Measurements from ENCODE around the gene FHAD1.
A peak's percentile ranks its signal among the peaks of the same experiment; 100 is the strongest.

The FHAD1 gene

DNA sequence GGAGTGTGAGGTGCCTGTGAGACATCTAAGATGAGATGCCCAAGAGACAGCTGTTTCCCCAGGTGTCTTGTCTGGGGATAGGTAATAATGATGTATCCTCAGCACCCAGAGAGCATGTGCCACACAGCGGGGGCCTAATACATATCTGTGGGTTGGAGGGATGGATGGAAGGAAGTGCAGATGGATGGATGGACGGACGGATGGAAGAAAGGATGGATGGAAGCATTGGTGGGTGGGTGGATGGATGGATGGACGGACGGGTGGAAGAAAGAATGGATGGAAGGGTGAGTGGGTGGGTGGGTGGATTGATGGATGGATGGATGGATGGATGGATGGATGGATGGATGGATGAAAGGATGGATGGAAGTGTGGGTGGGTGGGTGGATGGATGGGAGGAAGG is 84.2 kb downstream of the FHAD1 start:
- no peak for DNase-seq

DNA sequence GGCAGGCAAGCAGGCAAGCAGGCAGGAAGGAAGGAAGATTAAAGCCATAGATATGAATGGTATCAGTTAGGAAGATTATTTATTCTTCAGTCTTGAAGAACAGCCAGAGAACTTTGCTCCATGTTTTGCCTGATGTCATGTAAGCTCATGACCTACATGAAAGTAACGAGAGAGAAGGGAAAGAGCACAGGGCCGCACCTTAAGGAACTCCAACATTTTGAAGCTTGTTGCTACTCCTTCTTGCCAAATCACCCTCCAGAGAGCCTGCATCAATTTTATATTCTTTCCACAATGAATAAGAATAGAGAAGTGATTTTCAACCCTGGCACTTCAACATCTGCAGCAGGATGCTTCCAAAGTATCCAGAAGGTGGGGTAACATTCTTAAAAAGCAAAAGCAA is 84.7 kb downstream of the FHAD1 start:
- DNase-seq, result no peak

DNA sequence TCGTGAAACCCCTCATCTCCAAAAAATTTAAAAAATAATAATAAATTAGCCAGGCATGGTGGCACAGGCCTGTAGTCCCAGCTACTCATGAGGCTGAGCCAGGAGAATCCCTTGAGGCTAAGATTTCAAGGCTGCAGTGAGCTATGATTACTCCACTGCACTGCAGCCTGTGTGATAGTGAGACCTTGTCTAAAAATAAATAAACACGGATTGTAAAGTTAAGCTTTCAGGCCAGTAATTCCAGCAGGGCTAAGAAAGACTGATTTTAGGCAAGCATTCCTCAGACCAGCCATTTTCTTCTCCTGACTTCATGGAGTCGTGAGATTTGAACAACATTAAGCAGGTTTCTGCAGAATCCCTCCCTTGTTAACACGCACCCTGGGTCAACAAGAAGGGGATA is 85.5 kb downstream of the FHAD1 start:
- no peak for DNase-seq

DNA sequence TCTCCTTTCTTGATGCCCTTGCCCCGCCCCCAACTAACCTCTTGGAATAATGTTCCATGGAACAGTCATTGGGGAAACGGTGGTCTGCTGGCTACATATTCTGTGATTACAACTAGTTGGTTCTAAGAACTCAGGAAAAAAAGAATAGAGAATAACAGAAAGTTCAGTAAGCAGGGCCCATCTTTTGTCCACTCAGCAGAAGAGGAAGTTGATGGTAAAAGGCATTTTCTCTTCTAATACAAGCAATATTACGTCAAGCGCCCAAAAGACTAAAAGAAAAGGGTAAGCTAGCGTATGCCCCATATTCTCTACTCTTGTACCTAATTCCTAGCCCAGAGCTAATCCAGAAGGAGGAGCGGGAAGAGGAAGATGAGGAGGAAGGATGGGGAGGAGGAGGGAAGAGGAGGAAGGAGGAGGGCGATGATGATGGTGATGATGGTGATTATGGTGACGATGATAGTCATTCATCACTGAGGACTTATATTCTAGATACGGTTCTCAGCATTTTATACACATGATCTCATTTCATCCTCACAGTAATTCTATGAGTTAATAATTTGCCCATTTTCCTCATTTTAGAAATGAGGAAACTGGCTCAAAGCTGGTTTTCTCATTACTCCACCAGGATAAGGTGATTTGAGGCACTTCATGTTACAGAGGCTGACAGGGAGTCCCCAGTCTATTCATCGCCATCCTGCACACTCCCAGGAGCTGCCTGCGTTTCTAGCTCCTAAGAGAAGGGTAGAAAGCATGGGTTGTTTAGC is 86.1 kb downstream of the FHAD1 start:
- no peak for DNase-seq

DNA sequence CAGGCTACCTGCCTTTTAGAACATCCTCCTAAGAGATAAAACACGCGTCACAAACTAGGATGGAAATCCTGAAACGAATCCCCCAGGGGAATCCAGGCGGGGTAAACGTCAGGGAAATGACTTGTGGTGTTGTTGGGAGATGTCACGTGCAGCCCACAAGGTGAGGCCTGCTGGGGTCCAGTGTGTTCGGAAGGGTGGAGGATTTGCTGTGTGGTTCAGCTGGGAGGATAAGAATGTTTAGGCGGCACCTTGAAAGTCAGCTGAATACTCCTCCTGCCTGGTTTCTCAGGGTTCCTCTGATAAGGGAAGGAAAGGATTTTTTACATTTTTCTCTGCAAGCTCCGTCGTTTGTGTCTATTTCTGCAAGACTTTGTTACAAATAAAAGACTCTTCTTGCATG is 88.0 kb downstream of the FHAD1 start:
- DNase-seq, result no peak

DNA sequence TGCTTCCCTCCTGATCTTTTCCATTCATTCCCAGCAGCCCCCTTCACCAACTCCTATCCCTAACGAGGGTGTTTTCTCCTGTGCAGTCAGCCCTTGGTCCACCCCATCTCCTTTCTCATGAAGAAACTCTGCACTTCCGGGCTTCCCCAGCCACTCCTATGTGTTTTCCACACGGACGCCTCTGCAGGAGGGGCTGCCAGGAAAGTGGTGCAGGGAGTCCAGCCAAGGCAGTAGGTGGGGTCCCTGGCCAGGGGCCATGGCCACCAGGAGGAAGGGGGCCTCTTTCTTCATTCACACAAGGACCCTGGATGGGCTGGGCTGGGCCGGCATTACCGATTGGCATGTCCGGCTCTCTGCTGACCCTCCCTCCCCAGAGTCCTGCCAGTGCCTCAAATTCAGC is 89.8 kb downstream of the FHAD1 start:
- no peak for DNase-seq

DNA sequence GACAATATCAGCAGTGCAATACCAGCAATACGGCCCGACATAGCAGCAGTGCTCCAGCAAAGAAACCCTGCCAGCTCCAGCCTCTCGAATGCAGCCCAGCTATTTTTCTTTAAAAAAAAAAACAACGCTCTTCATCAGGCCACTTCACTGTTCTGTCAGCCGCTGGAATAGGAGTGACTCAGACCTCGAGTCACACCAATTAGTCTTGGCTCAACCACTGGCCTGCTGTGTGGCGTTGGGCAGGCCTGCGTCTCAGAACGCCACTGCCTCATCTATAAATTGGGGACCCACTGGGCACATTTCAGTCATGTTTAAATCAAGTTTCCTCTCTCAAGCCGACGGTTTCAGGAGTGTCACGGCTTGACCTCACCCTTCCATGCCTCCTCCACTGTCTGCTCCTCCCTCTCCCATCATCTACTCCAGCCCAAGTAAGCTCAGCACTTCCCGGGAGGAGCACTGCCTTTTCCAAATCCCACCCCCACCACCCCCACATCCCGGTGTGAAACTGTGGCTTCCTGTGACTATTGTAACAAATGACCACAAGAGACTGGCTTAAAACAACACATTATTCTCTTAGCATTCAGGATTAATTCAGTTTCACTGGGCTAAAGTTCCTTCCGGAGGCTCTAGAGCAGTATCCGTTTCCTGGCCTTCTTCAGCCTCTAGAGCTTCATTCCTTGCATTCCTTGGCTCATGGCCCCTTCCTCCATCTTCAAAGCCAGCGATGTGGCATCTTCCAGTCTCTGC is 90.8 kb downstream of the FHAD1 start:
- no peak for DNase-seq

DNA sequence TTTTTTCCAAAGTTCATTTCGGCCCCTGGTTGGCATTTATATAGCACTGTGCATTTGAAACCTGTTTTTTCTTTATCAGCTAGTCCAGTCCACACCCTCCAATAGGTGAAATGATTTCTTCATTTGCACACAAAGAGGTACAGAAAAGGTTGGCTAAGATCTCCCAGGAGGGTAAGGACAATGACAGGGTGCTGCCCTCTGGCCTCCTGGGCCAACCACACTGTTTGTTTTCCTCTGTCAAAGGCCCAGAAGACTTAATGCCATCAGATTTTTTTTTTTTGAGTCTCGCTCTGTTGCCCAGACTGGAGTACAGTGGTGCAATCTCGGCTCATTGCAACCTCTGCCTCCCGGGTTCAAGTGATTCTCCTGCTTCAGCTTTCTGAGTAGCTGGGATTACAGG is 92.5 kb downstream of the FHAD1 start:
- DNase-seq, result no peak

DNA sequence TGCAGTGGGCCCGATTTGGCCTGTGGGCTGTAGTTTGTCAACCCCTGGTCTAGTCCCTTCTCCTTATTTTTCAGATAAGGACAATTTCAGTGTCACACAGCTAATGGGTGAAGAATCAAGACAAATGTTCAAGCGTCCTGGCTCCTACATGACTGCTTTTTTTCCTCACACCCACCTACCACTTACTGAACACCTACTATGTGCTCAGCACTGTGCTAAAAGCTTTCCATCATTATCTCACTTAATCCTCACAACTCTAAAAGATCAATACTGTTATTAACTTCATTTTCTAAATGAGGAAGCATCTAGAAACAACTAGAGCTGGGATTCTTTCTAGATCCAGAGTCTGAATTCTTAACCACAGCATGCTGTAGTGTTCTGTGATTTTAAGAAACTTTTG is 94.2 kb downstream of the FHAD1 start:
- DNase-seq, result no peak

DNA sequence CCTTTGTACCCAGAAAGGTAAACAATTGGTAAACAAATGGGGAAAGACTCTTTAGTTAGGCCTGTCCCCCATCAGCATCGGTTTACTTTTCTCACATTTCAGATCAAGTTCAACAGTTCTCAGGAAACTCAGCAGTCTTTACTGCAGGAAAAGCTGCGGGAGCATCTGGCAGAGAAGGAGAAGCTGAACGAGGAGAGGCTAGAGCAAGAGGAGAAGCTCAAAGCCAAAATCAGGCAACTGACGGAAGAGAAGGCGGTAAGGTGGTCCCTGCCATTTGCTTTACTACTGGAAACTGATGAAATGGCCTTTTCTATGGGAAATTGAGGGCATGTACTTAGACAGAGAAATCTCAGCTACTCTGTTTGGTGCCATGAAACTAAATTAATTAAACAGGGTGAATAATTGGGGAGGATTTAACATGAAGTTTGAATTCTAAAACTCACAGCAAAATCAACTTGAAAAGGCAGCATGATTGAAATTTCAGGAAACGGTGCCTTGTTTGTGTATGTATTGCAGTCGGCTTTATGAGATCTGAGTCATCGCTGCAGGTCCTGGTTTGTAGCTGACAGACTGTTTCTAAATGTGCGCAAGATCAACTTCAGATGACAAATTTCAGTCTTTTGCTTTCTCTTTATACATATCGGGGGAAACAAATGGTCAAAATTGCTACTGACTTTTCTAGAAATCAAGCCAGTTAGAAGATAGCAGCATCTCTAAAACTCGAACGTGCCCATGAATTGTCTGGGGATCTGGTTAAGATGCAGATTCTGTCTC is 94.8 kb downstream of the FHAD1 start:
- peak; percentile 40 for DNase-seq

DNA sequence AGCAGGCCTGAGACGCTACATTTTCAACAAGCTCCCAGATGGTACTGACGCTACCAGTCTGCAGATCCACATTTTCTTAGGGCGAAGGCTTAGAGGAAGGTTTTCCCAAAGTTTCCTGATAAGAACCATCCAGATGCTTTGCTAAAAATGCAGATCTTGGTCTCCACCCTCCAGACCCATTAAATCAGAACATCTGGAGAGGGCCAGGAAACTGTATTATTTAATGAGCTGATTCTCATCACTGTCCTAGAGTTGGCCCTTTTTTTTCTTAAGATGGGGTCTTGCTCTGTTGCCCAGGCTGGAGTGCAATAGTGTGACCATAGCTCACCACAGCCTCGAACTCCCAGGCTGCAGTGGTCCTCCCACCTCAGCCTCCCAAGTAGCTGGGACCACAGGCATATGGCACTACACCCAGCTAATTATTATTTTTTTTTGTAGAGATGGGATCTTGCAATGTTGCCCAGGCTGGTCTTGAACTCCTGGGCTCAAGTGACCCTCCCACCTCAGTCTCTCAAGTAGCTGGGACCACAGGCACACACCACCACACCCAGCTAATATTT is 95.5 kb downstream of the FHAD1 start:
- DNase-seq, result no peak

DNA sequence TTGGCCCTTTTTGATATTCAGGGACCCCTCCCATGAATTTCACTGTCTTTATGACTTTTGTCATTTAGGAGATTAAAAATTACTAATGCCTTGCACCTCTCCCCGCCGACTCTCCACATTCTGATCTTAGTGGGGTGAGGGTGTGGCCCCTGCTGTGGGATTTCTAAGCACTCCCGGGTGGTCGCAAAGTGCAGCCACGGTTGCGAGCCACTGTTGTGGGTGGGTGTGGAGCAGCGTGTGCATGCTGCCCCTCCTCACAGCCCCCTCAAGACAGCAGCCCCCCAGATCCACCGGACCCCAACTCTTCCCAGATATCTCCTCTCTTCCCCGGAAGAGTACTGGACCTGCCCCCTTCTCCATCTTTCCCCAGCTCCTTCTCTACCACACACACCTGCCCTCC is 96.1 kb downstream of the FHAD1 start:
- DNase-seq, result no peak

DNA sequence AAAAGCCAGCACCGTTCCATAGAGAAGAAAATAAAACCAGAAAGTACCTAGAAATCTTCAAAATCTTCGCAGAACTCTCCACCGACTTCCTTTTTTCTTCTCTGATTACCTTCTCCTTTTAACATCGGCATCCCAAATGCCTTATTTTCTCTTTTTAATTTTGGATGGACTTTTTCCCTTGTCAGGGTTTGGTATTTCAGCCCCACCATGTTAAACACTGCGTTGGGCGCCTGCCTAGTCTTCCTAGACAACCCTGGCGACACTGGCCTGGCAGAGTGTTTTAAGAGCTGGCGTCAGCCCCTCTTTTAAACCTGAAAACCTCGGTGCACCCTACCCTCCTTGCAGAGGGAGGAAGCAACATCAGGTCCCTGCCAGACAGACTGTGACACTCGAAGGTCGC is 96.7 kb downstream of the FHAD1 start:
- peak; percentile 61 for DNase-seq

DNA sequence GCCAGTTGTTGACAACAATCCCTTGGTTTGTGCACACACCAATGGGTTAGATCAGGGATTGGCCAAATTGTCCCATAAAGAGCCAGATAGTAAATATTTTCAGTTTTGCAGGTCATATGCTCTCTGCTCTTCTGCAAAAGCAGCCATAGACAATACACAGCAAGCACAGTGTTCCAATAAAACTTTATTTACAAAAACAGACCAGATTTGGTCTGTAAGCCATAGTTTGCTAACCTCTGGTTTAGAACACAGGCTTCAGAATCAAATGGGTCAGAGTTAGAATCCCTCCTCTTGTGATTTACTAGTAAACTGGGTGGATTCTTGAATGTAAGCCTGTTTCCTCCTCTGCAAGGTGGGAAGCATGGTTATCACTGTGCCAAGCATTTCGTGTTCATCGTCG is 97.4 kb downstream of the FHAD1 start:
- no peak for DNase-seq

DNA sequence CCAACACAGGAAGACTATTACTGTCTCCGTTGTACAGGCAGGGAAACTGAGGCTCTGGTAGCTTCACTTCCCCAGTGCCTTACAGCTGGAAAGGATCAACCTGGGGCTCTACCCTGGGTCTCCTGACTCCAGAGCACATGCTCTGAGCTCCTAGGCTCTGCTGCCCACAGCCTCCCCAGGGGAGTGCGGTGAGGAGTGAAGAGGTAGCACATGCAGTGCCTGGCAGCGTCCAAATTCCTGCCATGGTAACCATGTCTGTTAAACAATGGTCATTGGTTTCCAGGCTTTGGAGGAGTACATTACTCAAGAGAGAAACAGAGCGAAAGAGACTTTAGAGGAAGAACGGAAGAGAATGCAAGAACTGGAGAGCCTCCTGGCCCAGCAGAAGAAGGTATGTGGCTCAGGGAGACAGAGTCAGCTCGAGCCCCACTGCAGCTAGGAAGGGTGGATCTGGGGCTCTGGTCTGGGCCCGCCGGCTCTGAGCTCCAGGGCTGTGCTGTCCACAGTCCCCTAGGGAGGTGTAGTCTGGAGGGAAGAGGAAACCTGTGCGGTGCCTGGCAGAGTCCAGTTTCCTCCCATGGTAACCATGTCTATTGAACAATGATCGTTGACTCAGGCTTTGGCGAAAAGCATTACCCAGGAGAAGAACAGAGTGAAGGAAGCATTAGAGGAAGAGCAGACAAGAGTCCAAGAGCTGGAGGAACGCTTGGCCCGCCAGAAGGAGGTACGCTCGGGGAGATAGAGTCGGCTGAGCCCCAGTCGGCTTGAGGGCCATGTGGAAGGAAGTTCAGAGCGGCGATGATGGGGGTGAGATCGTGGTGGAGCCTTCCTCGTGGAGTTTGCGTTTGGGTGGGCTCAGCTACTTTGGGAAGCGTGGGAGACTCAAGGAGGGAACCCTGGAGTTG is 98.0 kb downstream of the FHAD1 start:
- DNase-seq, result no peak

DNA sequence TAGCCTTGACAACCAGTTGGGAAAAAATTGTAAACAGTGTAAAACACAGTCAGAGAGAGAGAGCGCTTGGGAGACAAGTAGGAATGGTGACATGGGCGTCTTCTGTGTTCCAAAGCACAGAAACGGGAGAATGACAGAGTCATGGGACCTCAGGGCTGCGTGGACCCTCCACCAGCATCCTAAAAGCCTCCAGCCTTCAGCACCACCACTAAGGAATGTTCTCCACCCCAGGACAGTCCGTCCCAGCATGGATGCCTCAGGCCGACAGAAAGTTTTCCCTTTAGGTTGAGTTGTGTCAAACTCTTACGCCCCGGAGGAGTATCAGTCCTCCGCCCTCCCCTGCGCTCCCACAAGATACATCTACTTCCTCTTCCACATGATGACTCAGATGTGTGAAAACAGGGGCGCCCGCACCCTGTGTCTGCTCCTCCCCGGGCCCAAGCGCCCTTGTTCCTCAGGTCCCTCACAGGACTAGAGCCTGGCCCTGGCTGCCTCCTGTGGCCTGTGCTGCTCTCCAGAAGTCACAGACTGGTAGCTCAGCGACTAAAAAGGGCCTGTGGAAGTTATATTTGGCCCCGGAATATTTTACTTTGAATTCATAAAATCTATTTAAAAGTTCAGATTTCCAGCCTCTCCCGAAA is 98.8 kb downstream of the FHAD1 start:
- DNase-seq, result peak; percentile 90

DNA sequence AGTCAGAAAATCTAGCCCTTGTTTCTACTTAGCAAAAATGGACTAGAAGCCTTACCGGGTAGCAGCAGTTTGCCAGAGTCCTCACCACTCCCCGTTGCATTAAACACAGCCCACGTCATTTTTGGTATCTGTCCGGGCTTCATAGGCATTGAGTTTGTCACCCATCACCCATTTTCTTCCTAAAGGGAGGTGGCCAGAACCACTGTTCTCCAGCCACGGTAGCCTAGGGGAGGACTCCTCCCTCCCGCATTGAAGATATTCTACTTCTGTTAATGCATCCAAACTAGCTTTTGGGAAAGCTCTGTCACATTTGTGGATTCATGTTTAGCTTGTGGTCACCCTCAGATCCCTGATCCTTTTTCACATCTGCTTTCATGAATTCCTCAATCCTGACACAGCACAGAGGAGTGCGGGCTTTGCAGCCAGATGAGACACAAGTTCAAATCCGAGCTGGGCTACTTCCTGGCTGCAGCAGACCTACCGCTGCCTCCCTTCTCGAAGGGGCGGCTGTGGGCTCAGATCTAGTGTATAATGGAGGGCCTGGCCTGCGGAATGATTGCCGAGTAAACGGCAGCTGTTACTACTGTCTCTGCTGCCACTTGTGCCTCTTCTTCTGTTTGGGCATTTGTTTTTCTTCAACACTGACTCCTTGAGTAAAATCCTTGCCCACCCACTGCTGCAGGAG is 99.5 kb downstream of the FHAD1 start:
- DNase-seq, result no peak

DNA sequence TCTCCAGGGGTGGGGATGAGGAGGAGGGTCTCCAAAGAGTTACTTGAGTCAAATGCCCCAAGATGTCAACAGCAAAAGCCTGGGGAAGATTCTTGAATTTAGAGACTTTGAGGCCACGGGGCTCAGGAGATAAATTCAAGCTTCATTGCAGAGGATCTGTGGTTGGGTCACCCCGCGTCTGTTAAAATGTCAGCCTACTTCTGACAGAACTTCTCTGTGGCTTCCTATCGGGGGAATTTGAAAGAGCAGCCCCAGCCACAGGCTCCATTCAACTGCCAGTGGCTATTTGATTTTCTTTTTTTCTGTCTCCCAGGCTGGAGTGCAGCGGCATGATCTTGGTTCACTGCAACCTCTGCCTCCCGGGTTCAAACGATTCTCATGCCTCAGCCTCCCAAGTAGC is 100.2 kb downstream of the FHAD1 start:
- DNase-seq, result peak; percentile 70

DNA sequence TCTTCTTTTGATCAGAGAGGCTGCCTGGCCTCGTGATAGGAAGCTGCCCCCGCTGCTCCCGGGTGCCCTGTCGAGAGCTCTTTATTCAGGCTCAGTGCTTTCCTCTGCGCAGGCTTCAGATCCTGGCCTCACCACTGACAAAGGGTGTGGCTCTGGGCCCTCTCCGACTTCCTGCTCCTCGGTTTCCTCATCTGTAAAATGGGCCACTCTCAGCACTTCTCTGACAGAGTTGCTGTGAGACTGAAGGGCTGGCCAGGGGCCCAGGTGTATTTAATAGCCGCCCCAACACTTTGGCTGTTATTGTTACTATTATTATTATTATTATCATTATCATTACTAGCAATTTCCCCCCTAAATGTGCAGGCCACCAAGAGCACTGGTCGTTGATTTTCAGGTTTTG is 101.6 kb downstream of the FHAD1 start:
- DNase-seq, result no peak

DNA sequence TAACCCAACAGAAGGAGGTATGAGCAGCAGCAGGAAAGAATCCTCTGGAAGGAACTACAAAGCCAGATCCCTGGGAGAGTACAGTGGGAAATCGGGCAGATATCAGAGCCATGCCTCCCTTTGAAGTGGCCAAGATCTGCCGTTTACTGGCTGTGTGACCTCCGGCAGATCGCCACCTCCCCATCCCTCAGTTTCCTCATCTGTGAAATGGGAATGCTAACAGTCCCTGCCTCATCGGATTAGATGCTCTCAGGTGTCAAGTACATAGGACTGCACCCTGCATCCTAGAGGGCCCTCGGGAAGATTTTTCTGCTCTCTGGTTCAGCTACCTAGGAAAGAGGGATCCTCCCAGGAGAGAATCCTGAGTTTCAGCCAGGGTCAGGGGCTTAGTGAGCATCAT is 102.1 kb downstream of the FHAD1 start:
- no peak for DNase-seq

DNA sequence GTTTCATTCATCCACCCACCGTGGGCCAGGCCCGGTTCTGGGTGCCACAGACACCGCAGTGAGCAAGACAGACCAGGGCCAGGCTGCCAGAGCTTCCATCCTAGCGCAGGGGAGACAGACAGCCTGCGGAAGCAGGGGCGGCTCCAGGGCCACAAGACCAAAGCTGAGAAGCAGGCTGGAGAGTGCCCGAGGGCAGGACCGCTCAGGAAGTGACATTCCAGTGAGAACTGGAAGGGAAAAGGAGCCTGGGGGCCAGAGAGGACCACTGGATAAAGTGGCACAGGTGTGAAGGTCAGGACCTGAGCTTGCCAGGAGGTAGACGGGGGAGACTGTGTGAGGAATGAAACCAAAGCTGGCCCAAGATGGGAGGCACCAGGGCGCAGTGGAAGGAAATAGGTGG is 103.1 kb downstream of the FHAD1 start:
- no peak for DNase-seq
